ENCODE measurements around the gene C2CD4C.
"Not testable (repeated sequence)": the region's sequence is repeated elsewhere in the genome, so short reads cannot be mapped to it uniquely, and the experiment has no call there.

Gene C2CD4C

GRCh38 chr19:398719-399118, 10.2 kb downstream of the C2CD4C start:
- no peak overlapping the region for H3K4me3 ChIP-seq (ENCODE audit: low read depth, low read length)
- no peaks in the 10 kb centered on the region for H3K36me3 ChIP-seq (replicated peaks)
- DNase-seq: no peak
- TF ChIP-seq CTCF (IDR thresholded peaks at IDR 0.05; ENCODE audit: low read depth, low read length, missing control alignments): no peak
- H3K27me3 ChIP-seq (replicated peaks): no peaks in the 10 kb centered on the region
- in situ Hi-C loops (cut with HindIII; ENCODE audit: low pct_ligation_motif_present, low sequenced_read_pairs): no loop called here
- no peak overlapping the region for H3K27ac ChIP-seq

- in situ Hi-C loops (cut with HindIII; ENCODE audit: low pct_ligation_motif_present, low sequenced_read_pairs): no loop called here
- DNase-seq: no peak
- Histone ChIP-seq H3K4me3 (ENCODE audit: low read depth, low read length) (no peak overlapping the region), H3K36me3 (replicated peaks) (no peaks in the 10 kb centered on the region), H3K27me3 (replicated peaks) (no peaks in the 10 kb centered on the region), H3K27ac (no peak overlapping the region)
- no peak for TF ChIP-seq CTCF (IDR thresholded peaks at IDR 0.05; ENCODE audit: low read depth, low read length, missing control alignments)
These were observed 10.8 kb downstream of the C2CD4C start for GRCh38 chr19:397941-398706.

DNA sequence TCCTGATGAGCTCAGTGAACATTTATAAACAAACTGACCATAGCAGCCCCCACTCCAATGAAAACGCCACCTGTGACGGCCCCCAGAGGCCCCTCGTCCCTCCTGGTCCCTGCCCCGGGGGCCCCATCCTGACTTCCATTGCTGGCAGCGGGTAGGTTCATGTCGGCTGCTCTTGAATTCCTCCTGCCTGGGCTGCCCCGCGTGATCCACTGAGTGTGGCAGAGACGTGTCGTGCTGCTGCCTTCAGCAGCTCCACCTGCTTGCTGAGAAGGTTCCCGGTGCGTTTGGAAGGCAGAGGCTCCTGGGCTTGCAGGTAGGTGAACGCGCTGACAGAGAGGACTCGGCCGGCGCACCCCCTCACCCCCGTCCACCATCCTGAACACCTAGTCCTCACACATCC, 11.6 kb downstream of the C2CD4C start:
- Histone ChIP-seq H3K4me3 (ENCODE audit: low read depth, low read length) (no peak overlapping the region), H3K27ac (no peak overlapping the region), H3K27me3 (replicated peaks) (no peaks in the 10 kb centered on the region), H3K36me3 (replicated peaks) (no peaks in the 10 kb centered on the region)
- in situ Hi-C loops (cut with HindIII; ENCODE audit: low pct_ligation_motif_present, low sequenced_read_pairs): no loop called here
- DNase-seq: no peak
- no peak for TF ChIP-seq CTCF (IDR thresholded peaks at IDR 0.05; ENCODE audit: low read depth, low read length, missing control alignments)

DNA sequence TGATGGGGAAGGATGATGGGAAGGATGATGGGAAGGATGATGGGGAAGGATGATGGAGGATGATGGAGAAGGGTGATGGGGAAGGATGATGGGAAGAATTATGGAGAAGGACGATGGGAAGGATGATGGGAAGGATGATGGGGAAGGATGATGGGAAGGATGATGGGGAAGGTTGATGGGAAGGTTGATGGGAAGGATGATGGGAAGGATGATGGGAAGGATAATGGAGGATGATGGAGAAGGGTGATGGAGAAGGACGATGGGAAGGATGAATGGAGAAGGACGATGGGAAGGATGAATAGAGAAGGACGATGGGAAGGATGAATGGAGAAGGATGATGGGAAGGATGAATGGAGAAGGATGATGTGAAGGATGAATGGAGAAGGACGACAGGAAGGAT, 13.5 kb downstream of the C2CD4C start:
- no peak overlapping the region for H3K27ac ChIP-seq
- no peaks in the 10 kb centered on the region for H3K27me3 ChIP-seq (replicated peaks)
- H3K36me3 ChIP-seq (replicated peaks): no peaks in the 10 kb centered on the region
- in situ Hi-C loops (cut with HindIII; ENCODE audit: low pct_ligation_motif_present, low sequenced_read_pairs): no loop called here
- H3K4me3 ChIP-seq (ENCODE audit: low read depth, low read length): no peak overlapping the region
- no peak for TF ChIP-seq CTCF (IDR thresholded peaks at IDR 0.05; ENCODE audit: low read depth, low read length, missing control alignments)
- no peak for DNase-seq

DNA sequence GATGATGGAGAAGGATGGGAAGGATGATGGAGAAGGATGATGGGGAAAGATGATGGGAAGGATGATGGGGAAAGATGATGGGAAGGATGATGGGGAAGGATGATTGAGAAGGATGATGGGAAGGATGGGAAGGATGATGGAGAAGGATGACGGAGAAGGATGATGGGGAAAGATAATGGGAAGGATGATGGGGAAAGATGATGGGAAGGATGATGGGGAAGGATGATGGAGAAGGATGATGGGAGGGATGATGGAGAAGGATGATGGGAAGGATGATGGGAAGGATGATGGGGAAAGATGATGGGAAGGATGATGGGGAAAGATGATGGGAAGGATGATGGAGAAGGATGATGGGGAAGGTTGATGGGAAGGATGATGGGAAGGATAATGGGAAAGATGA, 14.1 kb downstream of the C2CD4C start:
- DNase-seq; in situ Hi-C loops (cut with HindIII; ENCODE audit: low pct_ligation_motif_present, low sequenced_read_pairs): not testable (repeated sequence)

DNA sequence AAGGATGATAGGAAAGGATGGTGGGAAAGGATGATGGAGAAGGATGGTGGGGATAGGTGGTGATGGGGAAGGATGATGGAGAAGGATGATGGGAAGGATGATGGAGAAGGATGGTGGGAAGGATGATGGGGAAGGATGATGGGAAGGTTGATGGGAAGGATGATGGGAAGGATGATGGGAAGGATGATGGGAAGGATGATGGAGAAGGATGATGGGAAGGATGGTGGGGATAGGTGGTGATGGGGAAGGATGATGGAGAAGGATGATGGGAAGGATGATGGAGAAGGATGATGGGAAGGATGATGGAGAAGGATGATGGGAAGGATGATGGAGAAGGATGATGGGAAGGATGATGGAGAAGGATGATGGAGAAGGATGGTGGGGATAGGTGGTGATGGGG, 15.4 kb downstream of the C2CD4C start:
- in situ Hi-C loops (cut with HindIII; ENCODE audit: low pct_ligation_motif_present, low sequenced_read_pairs); DNase-seq; H3K27me3 ChIP-seq (replicated peaks); H3K36me3 ChIP-seq (replicated peaks); H3K4me3 ChIP-seq (ENCODE audit: low read depth, low read length); H3K27ac ChIP-seq: not testable (repeated sequence)

More for the DNA sequence above, 14.1 kb downstream of the C2CD4C start:
- not testable (repeated sequence) for H3K27ac ChIP-seq; H3K36me3 ChIP-seq (replicated peaks); H3K4me3 ChIP-seq (ENCODE audit: low read depth, low read length); H3K27me3 ChIP-seq (replicated peaks)

DNA sequence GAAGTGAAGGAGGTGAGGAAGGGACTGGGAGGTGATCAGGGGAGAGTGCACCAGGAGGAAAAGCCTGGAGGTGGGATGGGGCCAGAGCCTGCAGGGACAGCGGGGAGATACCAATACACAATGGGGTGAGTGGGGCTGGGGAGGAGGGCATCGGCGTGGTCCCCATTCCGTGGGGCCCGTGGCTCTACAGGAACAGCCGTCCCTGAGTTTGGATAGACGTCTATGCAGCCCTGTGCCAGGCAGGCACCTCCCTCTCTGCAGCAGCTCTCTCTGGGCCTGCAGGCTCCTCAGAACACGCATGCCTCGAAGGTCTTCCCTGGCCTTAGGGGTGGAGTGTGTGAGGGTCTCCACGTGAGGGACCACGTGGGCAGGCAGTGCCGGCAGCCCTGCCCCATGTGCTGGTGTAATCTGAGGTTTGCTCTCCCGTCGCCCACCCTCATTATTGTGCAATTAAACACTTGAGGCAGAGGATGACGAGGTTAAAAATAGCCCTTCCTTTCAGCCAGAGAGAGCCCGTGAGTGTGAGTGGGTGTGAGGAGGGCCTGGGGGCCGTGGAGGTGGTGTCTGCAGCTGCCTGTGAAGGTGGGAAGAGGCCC, 16.5 kb downstream of the C2CD4C start:
- no peak for DNase-seq
- in situ Hi-C loops (cut with HindIII; ENCODE audit: low pct_ligation_motif_present, low sequenced_read_pairs): no loop called here
- no peak overlapping the region for H3K4me3 ChIP-seq (ENCODE audit: low read depth, low read length)
- H3K27me3 ChIP-seq (replicated peaks): no peaks in the 10 kb centered on the region
- H3K27ac ChIP-seq: no peak overlapping the region
- TF ChIP-seq CTCF (IDR thresholded peaks at IDR 0.05; ENCODE audit: low read depth, low read length, missing control alignments): no peak
- no peaks in the 10 kb centered on the region for H3K36me3 ChIP-seq (replicated peaks)
